Mammary epithelial cell (primary cell): ENCODE data around the gene CSTPP1.

Experiments used
- EZH2 ChIP-seq: IDR thresholded peaks from 2 replicates; pipeline ENCODE4 v1.6.1; 2012; ENCODE audit warnings: low read length, inconsistent platforms, borderline replicate concordance
- TF ChIP-seq, protein P1 (sequence below), 2 donors: IDR thresholded peaks in 1 of 2; conservative IDR thresholded peaks in 1 of 2; 2 replicates each; pipeline ENCODE4 v1.5.1; 2011 to 2012; ENCODE audit warnings: inconsistent platforms in 2 of 2, low read length in 2 of 2, mild to moderate bottlenecking in 2 of 2, control low read depth in 1 of 2, low read depth in 1 of 2; ENCODE audit not compliant: insufficient read depth in 1 of 2; ENCODE audit errors: extremely low read depth in 1 of 2

- TF ChIP-seq, protein P1, sequence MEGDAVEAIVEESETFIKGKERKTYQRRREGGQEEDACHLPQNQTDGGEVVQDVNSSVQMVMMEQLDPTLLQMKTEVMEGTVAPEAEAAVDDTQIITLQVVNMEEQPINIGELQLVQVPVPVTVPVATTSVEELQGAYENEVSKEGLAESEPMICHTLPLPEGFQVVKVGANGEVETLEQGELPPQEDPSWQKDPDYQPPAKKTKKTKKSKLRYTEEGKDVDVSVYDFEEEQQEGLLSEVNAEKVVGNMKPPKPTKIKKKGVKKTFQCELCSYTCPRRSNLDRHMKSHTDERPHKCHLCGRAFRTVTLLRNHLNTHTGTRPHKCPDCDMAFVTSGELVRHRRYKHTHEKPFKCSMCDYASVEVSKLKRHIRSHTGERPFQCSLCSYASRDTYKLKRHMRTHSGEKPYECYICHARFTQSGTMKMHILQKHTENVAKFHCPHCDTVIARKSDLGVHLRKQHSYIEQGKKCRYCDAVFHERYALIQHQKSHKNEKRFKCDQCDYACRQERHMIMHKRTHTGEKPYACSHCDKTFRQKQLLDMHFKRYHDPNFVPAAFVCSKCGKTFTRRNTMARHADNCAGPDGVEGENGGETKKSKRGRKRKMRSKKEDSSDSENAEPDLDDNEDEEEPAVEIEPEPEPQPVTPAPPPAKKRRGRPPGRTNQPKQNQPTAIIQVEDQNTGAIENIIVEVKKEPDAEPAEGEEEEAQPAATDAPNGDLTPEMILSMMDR (conservative IDR thresholded peaks at IDR 0.05 in 1 of 2, IDR thresholded peaks at IDR 0.05 in 1 of 2; ENCODE audit: extremely low read depth in 1 of 2, insufficient read depth in 1 of 2, low read depth in 1 of 2, low read length in 2 of 2): no peak
- no peak for TF ChIP-seq EZH2
Observed at GRCh38 chr11:46972821-46973220, 36.3 kb downstream of the CSTPP1 start.
